Forelimb muscle (tissue), 1 donor: Measurements from ENCODE around the gene IGF1R. TPM values are rescaled to one million over a fixed set of nuclear protein-coding genes. Genes with fewer than 3 reads are reported as not detected.

Source experiments
- DNase-seq: peaks from one replicate; pipeline ENCODE4 v3.0.0-alpha.2; 2013; ENCODE audit warnings: low read depth
- polyA plus RNA-seq: library from polyadenylated mRNA; unstranded; fragments of 120-200 nt; gene quantifications from one replicate; pipeline ENCODE4 v1.2.1, GENCODE V29; 2013; ENCODE audit not compliant: insufficient read length

IGF1R gene
- polyA plus RNA-seq, 1 donor, result 14.9 TPM

DNA sequence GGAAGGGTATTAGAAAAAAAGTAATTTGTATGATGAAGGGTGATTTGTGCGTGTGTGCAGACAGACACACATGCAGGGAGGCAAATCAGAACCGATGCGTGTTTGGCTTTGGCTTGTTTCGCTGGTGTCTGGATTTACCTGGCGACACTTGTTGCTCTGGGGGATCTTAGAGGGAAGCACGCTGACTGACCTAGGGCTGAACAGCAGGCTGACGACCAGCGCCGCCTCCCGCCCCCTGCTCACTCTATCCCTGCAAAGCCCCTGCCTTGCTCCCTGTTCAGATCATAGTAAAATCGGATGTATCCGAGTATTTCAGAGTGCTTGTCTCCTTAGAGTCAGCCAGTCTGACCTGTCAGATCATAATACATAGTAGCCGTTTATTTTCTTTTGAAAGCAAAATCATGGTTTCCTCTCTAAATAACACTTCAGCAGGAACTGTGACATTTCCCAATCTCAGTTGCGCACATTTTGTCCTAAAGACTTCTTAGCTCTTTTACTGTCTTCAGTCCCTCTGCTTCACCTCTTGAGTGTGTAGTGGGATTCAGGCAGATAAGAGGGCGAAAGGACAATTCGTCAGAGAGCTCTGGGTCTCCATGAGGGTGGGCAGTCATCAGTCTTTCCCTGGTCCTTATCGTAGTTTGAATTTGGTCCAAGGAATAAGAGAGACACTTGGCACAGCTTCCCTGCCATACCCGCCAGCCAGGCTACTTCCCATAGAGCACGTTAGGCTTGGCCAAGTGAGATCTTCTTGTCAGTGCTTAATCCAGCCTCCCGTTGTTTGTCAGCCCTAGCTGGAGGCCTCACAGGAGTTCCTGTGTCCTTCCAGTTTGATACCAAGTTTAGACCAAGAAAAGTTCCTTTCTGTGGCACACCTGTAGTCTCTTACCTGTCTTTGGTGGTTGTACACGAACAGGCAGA, 261.9 kb downstream of the IGF1R start:
- DNase-seq, result no peak

DNA sequence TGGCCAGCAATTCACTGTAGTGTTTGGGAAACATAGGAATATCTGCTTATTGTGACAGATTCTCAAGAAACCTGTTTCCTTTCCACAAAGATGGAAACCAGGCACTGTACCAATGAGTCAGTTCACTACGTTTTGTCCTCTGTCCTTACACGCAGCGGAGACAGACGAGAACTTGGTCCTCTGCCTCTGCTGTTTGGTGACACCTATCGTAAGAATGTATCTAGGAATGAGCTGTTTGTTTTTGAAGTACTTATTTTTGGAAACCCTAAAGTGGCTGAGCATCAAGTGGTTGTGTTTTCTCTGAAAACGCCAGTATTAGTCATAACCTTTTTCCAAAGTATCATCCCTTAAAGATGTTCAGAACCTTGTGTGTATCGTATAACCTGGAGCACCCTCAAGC, 266.3 kb downstream of the IGF1R start:
- DNase-seq, result no peak

DNA sequence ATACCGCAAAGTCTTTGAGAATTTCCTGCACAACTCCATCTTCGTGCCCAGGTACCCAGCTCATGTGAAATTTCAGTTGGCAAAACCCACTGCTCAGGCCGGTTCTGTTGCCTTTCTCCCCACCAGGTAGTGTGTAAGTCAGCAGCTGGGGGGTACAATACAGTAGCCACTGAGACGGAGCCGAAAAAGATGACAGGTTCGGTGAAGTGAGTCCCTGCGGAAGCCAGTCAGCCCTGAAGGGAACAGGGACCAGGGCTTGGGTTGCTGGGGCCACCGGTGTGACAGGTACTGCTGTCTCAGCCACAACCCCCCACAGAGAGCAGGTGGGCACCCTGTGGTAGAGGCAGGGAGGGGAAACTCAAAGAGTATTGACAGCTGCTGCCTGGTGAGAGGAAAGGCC, 268.5 kb downstream of the IGF1R start:
- DNase-seq, result no peak

DNA sequence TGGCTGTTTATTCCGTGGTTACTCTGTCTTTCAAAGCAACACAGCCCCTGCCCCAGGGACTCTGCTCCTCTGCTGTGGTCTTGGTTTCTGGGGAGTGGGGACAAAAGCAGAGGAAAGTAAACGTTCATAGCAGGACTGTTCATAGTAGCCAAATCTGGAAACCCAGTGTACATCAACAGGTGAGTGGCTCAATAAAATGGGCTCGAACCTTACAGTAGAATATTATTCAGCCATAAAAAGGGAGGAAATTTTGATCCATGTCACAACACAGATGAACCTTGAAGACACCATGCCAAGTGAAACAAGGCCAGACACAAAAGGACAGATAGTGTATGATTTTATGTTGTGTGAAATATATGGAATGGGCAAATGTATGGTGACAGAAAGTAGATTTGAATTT, 269.1 kb downstream of the IGF1R start:
- DNase-seq, result no peak

DNA sequence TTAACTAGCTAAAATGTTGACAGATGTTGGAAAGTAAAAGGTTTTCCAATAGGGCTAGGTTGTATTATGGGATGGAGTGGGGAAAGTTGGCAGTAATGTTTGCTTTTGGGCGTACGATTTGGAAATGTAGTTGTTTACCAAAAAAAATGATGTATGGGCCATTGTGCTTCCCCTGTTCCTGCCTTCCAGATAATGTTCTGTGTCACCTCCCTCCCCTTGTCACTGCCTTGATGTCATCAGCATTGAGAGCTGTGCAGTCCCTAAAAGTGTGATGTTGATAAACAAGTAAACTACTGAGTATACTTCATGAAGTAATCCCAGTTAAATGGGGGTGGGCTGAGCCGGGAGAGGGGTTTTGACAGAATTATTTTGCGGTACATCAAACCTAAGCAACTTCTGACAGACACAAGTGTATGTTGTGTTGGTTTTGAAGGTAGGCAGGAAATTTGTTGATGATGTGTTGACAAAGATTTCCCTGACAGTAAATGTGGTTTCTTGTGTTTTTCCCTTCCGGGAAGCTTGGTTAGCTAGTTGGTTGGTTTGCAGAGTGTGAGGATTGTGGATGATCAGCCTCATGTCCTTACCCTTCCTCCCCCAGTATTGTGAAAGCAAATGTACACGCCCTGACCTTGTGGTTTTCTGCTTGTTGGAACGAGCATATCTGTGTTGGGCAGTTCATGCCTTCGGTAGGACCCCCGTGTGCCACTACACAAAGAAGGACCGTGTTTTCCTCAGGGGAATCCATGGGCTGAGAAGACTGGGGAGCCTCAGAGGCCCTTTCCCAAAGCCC, 271.9 kb downstream of the IGF1R start:
- DNase-seq, result no peak

DNA sequence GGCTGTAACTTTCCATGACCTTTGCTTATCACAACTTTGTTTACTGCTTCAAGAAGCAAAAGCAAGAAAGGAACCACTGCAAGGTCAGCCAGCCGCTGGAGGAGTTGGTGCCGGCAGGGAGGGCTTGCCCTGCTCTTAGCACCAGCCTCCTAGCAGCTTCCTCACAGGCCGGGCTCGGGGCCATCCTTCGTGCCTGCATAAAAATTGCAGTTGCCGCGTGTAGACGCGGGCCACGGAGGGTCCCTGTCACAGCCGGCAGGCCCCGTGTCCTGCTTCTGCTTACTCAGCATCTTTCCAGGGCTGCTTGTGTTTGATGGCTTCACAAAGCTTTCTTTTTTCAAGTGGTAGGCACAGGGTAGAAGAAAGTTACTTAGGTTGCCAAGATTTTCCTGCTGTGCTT, 274.8 kb downstream of the IGF1R start:
- DNase-seq, result no peak

DNA sequence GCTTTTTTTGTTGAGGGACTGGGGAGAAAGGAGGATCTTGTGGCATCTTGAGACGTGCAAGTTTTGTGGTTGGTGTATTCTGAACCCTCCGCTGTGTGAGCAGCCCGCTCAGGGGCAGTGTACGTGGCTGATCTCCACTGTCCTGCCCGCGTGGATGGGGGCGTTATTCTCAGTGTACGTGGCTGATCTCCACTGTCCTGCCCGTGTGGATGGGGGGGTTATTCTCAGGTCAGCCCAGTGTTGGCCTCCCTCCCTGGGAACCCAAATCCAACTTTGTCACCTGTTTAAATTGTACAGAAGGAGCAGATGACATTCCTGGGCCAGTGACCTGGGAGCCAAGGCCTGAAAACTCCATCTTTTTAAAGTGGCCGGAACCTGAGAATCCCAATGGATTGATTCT, 275.2 kb downstream of the IGF1R start:
- DNase-seq, result no peak

DNA sequence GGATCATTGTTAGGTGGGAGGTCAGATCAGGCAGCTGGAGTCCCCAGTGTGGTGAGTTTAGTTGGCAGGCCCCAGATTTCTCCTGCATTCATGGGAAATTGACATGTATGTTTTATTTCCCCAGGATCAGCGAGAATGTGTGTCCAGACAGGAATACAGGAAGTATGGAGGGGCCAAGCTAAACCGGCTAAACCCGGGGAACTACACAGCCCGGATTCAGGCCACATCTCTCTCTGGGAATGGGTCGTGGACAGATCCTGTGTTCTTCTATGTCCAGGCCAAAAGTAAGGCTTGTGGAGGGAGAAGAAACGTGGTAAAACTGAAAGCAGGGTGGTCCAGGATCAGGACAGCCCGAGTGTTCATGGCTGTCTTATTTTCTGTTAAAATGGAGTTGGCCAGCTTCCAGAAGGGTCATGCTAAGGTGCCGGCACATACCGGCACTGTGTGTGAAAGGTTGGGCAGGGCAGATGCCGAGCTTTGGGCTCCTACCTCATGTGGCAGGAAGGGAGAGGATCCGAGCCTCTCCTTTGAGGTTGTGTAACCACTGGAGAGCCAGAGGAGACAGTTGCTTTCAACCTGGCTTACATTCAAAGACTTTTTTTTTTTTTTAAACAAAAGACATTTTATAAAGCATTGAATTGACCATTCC, 276.2 kb downstream of the IGF1R start:
- no peak for DNase-seq

DNA sequence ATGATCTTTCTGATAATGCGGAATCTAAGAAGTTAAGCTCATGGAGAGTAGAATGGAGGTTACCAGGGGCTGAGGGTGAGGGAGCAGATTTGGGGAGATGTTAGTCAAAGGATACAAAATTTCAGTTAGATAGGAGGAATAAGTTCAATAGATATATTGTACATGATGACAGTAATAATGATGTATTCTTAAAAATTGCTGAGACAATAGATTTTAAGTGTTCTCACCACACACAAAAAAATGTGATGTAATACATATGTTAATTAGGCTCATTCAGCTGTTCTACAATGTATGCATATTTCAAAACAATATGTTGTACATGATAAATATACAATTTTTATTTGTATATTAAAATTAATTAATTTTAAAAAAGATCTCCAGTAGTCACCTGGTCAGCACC, 277.9 kb downstream of the IGF1R start:
- DNase-seq, result no peak

DNA sequence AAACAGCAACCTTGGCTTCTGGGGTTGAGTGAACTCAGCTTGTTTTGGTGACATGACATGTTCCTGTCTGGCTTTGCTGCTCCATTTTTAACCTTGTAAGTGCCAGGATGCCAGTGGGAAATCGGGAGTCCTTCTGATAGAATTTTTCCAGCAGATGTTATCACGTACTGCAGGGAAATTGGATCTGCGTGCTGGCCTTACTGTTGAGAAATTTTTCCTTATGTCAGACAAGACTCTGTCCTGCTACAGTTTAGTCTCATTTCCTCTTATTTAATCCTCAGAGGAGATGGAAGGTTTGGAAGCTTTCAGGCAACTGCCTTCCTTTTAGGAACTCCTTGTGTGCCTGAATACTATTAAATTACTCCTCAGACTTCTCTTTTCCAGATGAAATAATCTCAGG, 278.7 kb downstream of the IGF1R start:
- peak; percentile 59 for DNase-seq

DNA sequence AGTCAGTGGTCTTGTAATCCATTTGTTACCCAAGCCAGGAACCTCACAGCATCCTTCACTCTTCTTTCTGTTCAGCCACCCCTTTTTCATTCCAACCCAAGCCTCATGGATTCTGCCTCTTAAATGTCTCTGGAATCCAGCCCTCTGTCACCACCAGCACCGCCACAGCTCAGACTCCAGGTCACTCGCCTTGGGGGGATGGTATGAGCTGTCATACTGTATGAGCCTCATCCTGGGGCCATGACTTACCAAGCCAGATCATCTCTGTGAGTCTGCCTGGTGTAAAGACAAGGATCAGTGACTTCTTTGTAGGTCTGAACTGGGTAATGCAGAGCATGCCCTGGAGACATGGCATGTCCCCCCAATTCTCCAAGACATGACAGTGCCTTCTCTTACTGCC, 279.7 kb downstream of the IGF1R start:
- DNase-seq, result no peak

DNA sequence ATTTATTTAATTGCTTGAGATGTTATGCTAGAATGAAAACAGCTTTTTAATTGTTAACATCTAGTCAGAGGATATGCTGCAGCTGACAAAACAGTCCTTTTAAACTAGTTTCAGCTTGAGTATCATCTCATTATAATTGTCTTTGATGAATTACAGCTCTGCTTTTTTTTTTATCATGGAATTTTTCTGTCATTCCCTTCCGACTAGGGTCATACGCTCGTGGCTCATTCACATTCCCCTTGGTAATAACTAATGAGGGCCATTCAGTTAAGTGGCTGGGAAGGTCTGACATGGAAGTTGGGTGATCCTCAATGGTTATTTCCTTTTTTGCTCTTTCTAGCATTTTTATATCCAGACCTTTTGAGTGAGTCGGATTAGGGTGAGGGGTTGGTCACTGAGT, 282.2 kb downstream of the IGF1R start:
- no peak for DNase-seq

DNA sequence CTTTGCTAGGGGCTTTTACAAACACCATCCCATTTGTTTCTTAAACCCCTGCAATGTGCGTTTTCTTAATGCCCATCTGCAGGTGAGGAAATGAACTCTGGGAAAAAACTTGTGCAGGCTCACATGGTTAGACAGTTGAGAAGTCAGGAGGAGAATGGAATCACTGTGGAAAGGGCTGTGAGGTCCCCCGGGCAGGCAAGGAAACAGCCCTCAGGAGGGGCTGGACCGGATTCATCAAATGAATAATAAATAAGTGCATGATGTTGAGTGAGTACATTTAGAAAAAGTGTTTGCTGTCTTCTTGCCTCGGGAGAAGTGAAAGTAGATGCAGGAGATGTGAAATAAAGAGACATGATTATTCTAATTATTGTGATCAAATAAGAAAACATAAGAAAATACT, 282.7 kb downstream of the IGF1R start:
- no peak for DNase-seq

DNA sequence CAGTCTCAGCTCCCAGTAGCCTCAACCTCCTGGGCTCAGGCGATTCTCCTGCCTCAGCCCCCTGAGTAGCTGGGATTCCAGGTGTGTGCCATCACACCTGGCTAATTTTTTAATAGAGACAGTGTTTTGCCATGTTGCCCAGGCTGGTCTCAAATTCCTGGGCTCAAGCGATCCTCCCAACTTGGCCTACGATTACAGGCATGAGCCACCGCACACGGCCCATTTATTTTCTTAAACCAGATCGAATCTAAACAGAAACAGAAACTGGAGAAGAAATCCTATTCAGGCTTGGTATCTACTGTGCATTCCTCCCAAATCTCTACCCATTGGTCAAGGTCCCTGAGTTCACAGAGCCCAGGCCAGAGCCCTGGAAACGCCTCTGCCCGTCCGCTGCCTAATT, 285.1 kb downstream of the IGF1R start:
- DNase-seq, result no peak

DNA sequence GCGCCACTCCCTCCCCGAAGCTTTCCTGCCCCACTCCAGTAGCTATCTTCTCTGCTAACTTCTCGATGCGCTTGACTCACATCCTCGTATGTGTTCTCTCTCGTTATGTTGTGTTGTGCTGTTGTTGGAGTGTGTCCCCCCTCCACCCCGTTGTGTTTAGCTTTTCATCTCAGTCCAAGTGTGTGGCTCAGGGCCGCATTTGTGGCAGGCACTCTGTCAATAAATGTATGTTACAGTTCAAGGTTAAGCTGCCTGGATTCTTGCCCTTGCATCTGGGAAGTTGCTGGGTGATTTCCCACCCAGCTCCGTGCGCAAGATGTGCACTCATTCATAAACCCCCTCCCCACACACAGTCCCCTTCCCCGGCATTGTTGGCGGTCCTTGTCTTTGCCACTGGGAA, 287.4 kb downstream of the IGF1R start:
- no peak for DNase-seq

DNA sequence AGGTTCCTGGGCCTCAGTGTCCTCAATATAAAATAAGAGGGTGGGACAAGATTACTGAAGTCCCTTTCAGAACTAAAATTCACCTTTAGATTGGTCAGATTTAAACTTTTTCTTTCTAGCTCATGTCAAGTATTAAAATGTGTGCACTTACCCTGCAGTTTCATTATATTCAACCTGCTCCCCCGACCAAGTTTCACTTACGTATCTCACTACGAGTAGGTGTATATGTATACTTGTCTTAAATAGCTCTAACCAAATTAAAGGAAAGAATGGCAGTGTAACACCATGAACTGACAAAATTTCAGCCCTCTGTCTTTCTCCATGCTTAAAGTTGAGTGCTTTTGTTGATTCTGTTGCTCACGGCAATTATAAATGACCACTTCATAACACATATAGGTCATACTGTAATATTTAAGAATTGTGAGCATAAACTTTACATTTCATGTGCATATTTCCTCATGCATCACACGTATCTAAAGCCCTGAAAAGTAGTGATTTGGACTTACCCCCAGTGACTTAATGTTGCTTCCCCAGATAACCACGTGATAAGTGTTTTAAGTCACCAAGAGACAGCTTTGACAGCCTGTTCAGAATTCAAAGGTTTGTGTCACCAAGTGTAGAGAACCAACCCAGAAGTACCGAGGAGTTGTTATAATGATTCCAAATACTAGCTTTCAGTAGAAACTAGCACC, 289.2 kb downstream of the IGF1R start:
- DNase-seq, result no peak

DNA sequence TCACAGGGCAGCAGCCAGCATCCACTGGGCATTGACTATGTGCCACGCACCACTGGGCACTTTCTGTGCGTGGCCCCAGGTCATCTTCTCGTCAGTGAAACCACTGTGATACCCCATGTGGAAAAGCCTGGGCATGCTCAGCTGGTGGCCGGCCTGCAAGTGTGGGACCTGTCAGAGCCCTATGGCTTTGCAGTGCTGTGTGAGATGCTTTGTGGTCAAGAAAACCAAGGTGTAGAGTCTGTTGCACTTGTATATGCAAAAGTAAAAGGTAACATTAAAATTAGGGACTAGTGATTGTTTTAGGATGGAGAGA, 289.7 kb downstream of the IGF1R start:
- DNase-seq, result no peak

DNA sequence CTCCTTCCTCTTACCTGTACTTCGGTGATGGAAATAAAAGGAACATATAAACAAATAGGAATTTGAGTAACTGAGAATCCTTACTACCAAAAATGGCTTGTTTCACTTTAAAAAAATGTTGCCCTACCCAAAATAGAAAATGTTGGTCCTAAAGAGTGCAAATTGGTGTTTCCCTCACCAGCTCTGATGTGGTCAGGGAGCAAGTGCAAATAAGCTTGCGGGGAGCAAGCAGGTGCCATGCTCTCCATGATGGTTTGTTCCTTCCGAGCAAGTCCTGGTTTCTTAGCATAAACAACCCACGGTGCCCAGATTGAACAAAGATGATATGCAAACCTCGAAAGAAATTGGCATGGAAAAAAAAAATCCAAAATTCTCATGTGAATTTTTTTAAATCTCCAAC, 290.5 kb downstream of the IGF1R start:
- no peak for DNase-seq

DNA sequence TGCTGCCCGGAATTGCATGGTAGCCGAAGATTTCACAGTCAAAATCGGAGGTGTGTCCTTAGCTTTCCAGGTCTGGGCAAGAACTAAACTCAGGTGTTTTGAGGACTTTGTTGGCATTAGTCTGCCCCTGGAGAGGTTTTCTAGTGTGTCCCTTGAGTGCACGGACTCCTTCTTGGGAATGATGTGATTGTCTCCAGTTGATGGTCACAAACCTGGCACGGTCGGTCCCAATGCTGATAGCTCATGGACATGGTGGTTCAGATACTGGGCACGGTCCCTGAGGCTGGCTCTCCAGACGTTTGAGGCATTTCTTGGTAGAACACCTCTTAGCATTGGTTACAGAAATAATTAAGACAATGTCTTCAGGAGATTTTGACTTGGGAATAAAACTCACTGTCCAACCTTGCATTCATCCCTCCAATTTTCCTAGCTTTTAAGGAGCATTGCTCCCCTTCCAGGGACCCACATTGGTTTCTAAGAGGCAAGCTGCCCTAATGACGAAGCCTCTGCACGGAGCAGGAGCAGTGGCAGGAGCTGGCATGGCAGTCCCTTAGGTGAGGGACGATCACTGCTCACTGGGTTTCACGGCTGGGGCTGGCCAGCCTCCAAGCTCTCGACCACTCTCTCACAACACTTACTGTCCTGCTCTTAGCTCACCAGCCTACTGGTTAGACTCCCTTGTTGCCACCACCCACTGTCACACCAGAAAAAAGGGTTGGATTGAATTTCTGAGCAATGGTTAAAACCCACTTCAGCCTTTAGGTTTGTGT, 291.2 kb downstream of the IGF1R start:
- DNase-seq, result no peak

DNA sequence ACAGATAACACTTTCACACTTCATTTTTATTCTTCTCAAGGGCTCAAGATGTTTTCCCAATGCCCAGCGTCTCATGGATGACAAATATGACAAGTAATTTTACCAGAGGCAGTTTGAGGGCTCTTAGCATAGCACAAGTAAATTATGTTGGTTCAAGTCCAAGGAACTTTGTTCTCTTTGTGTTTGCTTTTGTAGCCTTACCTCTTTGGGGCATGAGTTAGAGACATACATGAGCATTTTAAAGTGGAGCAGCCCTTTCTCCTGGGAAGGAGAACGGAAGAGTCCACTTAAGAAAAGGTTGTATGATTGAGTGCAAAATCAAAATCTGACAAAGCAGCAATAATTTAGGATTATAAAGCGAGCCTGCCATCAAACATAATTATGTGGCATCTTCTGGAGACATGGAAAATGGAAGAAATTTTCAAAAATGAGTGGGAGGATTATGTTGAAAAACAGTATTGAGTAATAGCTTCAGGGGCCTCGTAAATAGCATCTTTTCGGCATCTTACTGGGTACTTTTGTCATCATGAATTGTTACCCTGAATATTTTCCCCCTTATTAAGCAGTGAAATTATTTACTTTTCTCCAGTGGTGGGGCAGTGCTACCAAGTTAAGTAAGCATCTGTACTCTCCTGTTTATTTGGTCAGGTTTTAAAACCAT, 293.4 kb downstream of the IGF1R start:
- no peak for DNase-seq

DNA sequence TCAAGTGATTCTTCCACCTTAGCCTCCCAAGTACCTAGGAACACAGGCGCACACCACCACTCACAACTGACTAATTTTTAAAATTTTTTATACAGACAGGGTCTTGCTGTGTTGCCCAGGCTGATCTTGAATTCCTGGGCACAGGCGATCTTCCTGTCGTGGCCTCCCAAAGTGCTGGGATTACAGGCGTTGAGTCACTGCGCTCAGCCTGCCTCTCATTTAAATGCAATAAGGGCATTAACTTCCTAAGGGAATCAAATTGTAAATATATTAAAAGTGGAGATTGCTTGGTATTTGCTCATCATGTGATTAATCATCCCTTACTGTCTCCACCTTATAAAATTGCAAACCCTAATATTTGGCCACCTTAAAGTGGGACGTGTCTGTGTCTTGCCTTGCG, 294.1 kb downstream of the IGF1R start:
- DNase-seq, result no peak
